Measurements from ENCODE around the gene CACNA2D1.

CACNA2D1 gene

DNA sequence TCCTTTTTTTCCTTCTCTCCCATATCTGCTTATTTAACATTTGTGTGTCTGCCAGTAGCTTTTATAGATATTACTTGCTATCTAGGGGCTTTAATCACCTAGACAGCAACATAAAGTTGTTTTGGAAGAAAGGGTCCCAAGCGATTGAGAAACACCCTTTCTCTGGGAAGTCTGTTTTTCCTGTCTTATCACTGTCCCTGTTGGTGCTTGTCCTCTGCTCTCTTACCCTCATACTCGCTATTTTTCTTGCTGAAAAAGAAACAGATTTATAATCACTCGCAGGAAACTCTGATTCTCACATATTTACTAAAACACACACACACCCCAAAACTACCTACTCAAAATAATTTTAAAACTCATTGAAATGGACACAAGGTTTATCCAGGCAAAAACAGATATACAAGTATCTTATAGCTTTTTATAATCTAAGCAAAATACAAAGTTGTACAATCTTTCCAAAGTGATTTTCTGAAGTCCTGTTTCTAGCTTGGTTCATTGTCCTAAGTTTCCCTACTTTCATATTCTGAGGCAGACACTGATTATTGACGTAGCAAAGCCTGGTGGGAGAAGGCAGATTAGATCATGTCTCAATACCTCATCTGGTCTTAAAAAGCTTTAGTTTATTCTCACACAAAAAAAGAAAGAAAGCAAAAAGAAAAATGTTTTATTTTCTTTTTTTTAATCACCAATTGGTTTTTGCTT is 157.3 kb downstream of the CACNA2D1 start:
- no peak for DNase-seq (ENCODE audit: low read depth)

DNA sequence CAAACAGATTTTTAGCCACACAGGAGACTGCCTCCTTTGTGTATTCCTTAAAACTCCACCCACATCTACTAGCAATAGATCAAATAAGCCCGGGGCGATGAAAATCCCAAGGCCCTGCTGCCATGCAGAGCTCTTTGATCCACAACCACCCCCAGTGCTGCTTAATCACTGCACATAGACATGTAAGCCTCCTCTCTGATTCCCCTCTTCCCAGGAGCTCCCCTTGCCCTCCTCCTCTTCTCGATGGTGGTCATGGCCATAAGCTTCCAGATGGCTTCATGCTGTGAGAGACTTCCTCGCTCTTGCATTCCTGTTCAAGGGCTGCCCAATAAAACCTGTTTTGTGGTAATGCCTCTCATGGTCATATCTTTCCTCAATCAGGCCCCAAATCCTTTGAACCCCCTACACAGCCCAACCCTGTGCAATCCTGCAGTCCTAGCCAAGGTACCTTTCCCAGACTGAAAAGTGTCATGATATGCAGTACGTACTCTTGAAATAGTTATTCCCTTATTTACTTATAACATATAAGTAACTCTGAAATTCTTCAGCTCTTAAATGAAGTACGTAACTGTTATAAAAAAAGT is 158.5 kb downstream of the CACNA2D1 start:
- no peak for DNase-seq (ENCODE audit: low read depth)

DNA sequence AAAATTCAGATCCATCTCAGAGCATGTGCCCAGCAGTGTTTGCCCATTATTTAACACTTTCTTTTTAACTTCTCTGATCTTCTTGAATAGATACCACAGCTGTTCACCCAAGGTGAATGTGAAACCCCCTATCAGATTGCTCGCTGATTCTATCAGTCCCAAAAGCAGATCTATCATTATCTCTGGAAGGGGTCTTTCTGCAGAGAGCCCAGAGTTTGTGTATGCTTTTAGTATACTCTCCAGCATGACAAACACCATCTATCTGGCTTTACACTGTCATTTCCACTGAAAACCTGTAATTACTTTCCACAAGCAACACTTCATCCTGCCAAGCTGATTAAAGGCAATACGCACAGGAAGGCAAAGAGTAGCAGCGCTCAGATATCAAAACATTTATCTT is 168.2 kb downstream of the CACNA2D1 start:
- no peak for DNase-seq (ENCODE audit: low read depth)

DNA sequence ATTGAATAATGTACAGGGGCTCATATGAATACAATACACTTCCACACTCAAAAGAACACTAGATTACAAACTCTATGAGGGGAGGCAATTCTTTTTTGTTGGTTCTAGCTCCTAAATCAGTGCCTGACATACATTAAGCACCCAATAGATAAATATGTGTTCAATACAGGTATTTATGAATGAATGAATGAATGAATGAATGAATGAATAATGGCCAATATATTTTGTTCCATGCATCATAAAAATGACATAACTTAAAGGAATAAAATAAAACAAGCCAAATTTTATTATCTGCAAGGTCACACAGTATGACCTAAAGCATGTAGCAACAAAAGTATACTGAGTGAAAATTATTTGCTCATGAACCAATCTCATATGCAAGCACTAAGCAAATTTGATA is 168.9 kb downstream of the CACNA2D1 start:
- no peak for DNase-seq (ENCODE audit: low read depth)

DNA sequence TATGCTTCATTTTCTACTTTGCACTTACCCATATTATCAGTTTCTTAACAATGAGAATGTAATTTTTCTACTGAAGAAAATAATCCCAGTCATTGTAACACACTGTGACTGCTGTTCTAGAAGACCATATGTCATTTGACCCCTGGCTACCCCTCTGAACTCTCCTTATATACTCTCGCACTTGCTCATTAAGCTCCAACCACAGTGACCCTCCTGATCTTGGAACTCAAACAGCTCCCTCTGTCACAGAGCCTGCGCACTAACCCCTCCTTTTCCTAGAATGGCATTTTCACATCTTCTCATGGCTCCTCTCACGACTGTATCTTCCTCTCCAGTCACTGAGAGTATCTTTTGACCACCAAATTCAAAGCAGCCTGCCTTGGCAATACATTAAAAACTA is 169.7 kb downstream of the CACNA2D1 start:
- no peak for DNase-seq (ENCODE audit: low read depth)

DNA sequence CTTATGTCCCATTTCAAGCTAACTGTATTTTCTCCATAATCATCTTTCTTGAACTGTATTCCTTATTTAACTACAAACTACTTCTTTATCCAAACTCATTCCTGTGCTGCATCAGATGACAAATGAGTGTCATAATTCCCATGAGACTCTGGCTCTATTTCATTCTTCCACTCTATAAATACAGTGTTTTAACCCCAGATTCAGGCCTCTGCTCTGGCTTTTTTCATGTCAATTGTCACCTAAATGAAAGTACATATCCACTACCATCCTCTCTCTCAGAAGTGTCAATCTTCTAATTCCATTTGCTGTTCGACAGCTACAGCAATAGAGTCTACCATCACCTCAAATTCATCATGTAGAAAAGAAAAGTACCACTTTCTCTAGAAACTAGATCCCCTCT is 172.7 kb downstream of the CACNA2D1 start:
- no peak for DNase-seq (ENCODE audit: low read depth)

DNA sequence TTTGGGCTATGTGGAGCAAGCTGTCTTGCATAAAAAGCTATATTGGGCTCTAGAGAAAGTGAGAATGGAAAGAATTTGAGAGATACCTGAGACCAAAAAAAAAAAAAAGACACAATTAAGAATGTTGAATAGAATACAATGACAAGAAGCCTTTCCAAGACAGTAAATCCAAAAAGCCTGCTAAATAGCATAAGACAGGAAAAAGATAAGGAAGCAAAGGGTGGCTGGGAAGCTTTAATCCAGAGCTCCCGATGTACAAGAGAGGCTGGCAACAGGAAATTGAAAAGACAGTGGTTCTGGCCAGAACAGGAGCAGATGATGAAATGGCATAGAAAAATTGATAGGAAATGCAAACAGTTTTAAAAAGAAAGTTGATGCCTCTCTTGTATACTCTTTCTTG is 174.9 kb downstream of the CACNA2D1 start:
- DNase-seq (ENCODE audit: low read depth), result no peak

DNA sequence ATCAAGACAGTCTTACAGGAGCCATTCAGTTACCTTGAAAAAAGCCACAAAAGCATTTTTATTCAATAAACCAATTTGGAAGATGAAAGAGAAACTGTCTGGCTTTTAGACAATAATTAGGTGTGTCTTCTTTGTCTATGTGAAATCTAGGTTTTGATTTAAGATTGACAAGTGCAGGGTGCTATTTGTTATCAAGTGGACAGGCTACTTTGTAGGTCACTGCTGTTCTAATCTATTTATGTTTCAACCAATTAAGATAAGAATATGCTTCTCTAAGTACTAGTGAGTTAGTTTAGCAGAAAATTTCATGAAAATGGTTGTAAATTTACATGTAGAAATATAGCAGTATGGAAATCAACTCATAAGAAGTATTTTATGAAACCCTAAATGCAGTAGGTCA is 177.5 kb downstream of the CACNA2D1 start:
- no peak for DNase-seq (ENCODE audit: low read depth)

DNA sequence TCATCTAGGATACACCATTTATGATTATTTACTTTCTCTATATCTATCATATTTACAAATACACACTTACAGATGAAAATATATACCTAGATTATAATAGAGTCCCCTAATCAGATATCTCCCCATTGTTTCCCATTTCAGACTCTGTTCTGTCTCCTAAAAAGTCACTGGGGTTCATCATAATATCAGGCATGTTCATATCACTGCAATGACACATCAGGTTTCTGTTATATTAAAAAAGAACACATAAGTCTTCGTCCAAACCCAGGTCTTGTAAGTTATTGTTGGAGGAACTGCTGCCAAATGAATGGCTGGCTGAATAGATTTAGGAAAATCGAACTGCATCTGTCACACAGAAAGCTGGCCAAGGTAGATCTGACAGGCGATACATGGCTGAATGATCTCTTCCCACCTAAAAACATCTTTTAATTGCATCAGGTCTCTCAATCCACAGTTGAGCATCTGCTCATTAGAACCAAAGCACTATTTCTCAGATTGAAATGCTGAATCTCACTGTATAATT is 178.7 kb downstream of the CACNA2D1 start:
- no peak for DNase-seq (ENCODE audit: low read depth)

DNA sequence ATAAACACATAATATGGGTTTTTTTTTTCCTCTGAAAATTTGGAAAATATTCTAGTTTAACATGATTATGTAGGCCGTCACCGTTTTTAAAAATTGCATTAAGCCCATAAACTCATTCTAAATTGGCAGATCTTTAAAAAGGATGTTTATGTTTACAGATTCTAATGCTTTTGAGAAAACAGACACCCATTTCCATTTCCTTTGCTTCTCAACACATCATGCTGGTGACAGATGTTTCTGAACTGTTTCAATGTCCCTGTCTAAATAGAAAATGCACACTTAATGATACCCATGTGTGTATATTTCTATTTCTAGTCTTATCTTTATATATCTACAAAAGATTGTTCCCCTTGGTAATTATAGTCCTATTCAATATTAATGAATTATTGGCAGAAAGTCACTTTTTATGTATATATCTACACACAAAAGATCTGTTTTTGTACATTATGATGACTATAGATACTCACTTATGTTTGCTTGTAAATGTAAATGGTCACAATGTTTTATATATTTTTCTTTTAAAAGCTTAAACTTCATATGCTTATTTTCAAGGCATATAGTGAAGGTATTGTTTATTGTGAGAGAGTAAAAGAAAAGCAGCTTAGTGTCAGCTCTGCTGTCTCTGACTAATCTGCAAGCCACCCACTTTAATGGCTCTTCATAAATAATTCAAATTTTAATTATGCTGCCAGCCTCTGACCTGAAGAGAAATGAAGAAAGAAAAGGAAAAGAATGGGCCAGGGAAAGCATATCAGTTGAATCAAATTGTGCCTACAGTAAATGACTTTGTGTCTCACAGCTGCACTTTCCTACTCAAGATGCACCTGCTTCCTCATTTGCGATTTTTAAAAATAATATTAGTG is 179.4 kb downstream of the CACNA2D1 start:
- no peak for DNase-seq (ENCODE audit: low read depth)

DNA sequence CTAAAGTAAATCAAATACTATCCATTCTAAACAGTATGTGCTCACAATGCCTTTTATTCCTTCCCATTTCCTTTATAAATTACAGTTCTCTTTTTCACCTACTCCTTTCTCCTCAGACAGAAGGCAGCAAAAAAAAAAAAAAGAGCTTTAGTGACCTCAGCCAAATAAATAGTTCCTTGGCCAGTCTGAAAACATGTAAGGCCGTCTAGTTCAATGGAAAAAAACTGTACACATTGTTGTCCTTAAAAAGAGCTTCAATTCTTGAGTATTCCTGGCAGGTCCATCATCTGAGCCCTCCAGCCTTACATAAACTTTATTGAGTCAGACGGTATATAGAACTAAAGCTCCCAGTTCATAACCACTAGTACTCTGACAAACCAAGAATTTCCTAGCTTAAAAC is 185.4 kb downstream of the CACNA2D1 start:
- no peak for DNase-seq (ENCODE audit: low read depth)

DNA sequence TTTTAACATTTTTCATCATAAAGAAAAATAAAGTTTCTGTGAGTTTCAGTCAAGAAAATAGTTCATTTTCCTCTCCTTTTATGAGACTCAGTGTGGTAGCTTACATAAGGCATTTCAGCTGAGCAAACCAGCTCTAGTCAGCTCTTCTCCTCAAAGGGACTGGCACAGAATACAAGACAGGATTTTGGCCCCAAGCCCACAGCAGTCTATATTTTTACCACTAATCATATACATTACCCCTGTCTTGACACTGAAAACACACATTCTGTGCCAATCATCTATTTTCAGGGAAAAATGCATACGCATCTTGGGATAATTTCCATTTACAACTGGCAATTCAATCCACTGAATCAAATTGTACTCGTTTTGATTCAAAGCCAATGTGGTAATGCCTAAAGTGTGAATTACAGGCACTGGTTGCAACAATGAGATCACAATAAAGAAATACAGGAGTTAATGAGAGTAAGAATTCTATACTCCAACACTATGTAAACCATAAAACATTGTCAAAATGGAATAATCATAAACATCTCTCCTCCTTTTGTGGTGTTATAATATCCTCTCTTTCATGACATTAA is 186.4 kb downstream of the CACNA2D1 start:
- no peak for DNase-seq (ENCODE audit: low read depth)

DNA sequence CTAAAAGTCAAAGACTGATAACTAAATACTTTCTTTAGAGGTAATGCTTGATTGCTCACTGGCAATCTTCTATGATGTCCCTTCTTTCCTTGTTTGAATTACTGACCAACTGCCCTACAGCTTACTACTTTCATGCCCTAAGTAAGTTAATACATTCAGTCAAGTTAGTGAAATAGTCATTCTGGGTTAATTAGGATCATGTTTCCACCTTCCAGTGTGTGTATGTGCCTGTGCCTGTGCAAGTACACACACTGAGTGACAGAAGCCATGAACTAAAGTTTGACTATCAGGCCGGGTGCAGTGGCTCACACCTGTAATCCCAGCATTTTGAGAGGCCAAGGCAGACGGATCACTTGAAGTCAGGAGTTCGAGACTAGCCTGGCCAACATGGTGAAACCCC is 187.9 kb downstream of the CACNA2D1 start:
- DNase-seq (ENCODE audit: low read depth), result no peak

DNA sequence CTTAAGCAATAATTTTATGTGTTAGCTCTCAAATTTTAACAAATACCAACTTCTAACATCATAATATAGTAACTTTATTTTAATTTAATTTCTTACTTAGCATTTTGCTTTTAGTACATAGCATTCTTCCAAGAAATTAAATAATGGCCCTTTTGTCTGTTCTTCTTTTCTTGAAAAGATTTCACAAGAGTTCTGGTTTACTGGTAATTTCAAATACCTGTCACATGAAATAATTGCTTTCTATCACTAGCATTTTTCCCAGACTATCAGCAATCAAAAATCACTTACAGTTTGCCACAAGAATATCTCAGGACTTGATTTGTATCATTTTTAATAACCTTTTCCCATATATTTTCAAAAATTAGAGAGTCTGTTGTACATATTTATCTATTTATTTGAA is 193.0 kb downstream of the CACNA2D1 start:
- no peak for DNase-seq (ENCODE audit: low read depth)

DNA sequence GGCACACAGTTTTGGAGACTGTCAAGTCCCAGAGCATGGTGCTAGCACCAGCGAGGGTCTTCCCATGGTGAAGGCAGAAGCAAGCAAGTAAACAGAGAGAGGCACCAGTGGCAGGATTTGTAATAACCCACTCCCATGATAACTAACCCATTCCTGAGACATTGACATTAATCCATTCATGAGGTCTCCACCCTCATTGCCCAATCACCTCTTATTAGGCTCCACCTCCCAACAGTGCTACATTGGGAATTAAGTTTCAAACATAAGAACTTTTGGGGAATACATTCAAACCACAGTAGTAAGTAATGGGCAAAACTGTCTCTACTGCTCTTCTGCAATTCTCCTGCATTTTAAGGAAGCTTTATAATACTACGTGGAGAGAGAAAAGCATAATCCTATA is 193.6 kb downstream of the CACNA2D1 start:
- no peak for DNase-seq (ENCODE audit: low read depth)

DNA sequence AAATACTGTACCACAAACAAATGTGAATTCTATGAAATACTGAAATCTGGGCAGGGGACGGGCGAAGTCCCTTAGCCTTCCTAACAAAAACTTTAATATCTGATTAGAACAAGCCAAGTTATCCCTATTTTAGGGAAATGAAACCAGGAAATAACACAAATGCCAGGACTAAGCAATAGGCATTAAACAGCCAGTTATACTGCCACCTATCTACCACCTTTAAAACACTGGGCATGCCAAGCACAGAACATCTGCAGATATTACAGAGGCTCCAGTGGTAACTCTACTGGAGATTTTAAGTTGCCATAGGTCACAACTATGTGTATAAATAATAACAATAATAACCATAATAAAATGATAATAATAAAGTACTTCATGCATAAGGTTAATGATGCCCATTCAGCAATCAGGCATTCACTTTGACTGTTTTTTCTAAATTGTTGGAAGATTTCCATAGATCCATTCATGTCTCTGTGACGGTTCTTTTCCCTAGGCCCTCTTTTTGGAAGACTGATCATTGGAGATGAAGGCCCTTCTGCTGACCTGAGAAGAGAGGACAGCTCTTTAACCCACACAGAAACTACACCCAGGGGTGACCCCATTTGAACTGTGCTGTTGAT is 195.7 kb downstream of the CACNA2D1 start:
- DNase-seq (ENCODE audit: low read depth), result no peak

DNA sequence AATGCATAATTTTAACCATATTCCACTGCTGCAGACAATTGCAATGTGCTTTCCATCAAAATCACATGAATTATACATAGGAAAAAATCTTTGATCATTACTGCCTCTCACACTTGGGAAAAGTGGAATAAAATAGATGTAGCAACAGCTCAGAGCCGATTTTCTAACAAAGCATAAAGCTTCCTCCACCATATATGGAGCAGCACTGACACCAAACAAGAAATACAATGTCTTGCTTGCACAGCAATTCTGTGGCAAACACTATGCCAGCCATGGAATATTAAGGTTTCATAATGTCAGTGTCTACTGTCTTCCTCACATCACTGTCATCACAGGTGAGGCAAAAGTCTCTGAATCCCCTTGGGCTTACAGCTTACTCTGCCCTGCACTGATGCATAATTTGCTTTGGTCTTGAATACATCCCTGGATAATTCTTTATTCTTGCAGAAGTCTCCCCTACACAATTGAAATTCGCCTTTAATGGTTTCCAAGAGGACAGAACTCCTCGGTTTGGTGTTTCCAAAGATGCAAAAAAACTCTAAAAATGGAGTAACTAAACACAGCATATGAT is 198.5 kb downstream of the CACNA2D1 start:
- no peak for DNase-seq (ENCODE audit: low read depth)

DNA sequence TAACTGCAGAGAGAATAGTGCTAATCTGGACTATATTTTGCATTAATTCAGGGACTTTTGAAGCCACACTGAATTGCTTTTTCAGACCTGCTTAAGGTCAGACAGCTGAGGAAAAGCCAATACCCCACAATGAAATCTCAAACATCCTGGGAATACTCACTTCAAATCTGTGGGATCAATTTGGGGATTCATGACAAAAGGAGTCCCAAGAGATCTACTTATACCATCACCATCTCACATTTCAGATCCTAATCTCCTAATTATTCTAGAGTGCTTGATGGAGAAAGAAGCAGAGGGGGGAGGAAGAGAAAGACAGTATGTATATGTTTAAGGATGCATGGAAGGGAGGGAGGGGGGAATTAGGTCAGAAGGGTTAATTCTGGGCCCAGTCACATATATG is 202.2 kb downstream of the CACNA2D1 start:
- DNase-seq (ENCODE audit: low read depth), result no peak

DNA sequence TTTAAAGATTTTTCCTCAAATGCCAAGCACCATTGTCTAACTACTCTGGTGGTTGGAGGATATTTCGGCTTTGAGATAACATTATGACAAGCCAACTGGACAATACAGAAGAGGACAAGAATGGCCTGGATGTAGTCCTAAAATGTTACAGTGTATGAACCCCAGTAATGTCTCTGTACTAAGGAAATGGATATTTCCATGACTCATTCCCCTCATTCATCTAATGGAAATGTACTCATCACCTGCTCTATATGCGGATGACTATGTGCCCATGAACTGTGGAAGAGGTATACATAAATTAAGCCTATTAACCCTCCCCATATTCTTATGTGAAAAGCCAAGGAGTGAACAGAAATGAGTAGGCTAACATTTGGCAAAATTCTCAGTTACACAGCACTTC is 207.9 kb downstream of the CACNA2D1 start:
- no peak for DNase-seq (ENCODE audit: low read depth)

DNA sequence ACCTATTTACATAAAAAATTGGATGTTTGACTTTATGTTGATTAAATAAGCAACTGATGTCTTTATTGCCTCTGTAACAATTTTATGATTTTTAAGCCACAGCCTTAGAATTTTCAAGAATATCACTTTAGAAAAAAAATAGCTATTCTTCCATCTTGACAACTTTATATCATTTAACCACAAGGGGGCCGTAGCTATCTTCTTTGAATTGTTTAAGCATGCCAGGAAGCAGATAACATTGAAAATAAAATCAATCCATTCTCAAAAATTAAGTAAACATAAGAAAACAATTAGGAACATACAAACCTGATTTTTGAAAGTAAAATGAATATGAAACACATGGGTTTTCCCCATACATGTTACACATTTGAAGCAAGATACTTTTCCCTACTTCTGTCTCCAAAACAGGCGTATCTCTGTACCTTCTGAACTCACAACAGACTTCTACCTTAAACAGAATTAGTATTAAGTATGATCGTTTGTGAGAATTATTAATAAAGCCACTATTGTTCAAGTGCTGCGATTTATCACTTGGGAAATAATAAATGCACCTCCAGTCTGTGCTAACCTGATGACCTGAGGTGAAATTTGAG is 209.0 kb downstream of the CACNA2D1 start:
- peak; percentile 16 for DNase-seq (ENCODE audit: low read depth)

DNA sequence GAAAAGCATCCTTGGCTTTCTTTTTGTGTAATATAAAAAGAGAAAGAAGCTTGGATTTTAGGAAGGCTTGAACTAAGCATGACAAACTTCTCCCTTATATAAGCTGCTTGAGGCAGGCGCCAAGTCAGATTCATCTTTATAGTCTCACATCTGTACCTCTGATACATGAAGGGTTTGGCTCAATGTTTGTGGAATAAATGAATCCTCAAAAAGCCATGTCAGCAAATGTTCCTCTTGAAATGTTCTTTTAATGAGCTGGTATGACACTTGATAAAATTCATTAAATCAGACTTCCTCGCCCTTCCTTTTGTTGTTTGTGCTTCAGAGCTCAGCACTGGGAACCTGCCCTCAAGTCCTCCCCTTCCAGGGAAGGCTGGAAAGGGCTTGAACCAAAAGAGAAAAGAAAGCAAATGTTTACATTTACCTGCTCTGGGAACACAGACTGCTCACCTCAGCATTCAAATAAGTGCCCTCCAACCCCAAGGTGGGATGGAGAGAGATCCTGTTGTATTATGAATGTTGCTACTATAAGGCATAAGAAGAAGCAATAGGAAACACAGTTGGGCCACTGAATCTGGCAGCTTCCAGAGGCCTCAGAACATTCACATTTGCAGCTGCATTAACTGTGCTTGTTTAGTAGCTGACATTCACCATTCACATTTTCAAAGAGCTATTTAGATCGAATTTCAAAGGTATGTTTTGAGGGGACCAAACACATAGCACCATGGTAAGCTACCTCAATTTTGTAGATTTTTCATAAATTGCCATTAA is 212.6 kb downstream of the CACNA2D1 start:
- DNase-seq (ENCODE audit: low read depth), result no peak

Data from HS-5 (cell line).